Nephron progenitor cell (in vitro differentiated cells): ENCODE data around the gene ADGRG1.
A peak's percentile ranks its signal among the peaks of the same experiment; 100 is the strongest.

Experiments
- DNase-seq: peaks from one replicate; pipeline ENCODE4 v3.0.0; 2021
- H3K27ac Mint-ChIP-seq: 2 replicates; pipeline ENCODE4 v1.8.0; 2021; ENCODE audit warnings: mild to moderate bottlenecking, moderate library complexity, mixed read lengths
- H3K27me3 Mint-ChIP-seq: 2 replicates; pipeline ENCODE4 v1.8.0; 2021; ENCODE audit warnings: mild to moderate bottlenecking, low read depth, mixed read lengths; ENCODE audit not compliant: poor library complexity
- H3K36me3 Mint-ChIP-seq: 2 replicates; pipeline ENCODE4 v1.8.0; 2021; ENCODE audit warnings: low read depth, mixed read lengths
- H3K4me1 Mint-ChIP-seq: 2 replicates; pipeline ENCODE4 v1.8.0; 2021; ENCODE audit warnings: mixed read lengths
- H3K4me3 Mint-ChIP-seq: 2 replicates; pipeline ENCODE4 v1.8.0; 2021; ENCODE audit warnings: mild to moderate bottlenecking, moderate library complexity, mixed read lengths
- H3K9me3 Mint-ChIP-seq: 2 replicates; pipeline ENCODE4 v1.8.0; 2021; ENCODE audit warnings: mild to moderate bottlenecking, moderate library complexity, mixed read lengths
- CTCF ChIP-seq: fragments of 200-600 bp; sonication (generic); IDR thresholded peaks from 2 replicates; pipeline ENCODE4 v1.5.0; 2021; ENCODE audit warnings: antibody characterized with exemption

Gene ADGRG1

DNA sequence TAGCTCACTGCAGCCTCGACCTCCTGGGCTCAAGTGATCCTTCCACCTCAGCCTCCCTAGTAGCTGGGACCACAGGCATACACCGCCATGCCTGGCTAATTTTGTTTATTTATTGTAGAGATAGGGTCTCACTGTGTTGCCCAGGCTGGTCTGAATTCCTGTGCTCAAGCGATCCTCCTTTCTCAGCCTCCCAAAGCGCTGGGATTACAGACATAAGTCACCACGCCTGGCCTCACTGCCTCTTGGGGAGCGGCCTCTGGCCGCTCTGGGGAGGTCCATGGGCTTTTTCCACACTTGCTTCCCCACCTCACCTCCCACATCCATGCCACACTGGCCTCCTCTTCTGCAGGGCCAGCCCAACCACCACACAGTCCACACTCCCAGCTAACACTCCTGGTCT is 21.4 kb downstream of the ADGRG1 start:
- no peaks in the 10 kb centered on the region for H3K36me3 Mint-ChIP-seq
- peaks cover 33% of the 10 kb centered on the region for H3K4me1 Mint-ChIP-seq
- no peak overlapping the region for H3K27ac Mint-ChIP-seq
- DNase-seq: no peak
- no peaks in the 10 kb centered on the region for H3K9me3 Mint-ChIP-seq
- peaks cover 3% of the 10 kb centered on the region for H3K27me3 Mint-ChIP-seq
- TF ChIP-seq CTCF: no peak
- no peak overlapping the region for H3K4me3 Mint-ChIP-seq

DNA sequence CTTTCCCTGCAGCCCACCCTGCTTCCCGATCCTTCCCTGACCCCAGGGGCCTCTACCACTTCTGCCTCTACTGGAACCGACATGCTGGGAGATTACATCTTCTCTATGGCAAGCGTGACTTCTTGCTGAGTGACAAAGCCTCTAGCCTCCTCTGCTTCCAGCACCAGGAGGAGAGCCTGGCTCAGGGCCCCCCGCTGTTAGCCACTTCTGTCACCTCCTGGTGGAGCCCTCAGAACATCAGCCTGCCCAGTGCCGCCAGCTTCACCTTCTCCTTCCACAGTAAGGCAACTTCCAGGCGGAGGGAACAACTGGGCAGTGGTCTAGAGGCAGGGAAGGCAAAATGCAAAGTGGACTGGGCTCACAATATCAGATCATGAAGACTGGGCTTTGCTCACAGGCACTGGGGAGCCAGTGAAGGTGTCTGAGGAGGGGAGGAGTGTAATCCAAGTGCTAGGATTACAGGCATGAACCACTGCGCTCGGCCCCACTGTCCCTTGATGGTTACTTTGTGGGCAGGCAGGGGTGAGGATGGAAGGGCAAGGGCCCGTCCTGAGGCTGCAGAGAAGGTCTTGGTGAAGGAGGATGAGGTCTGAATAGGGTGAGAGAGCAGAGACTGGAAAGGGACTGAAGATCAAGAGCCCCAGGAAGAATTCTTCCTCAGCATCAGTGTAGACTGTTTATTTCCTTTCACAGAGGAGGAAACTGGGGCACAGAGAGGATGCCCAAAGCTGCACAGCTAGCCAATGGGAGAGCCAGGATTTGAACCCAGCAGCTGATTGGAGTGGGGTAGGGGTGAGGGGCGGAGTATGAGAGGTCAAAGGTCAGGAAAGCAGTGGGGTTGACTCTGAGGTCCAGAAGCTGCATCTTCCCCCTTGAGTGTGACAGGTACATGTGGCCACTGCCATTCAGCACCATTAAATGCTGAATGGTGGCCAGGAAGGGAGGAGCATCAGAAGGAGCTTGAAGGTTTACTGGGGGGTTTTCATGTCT is 23.2 kb downstream of the ADGRG1 start:
- Mint-ChIP-seq H3K4me3 (no peak overlapping the region), H3K36me3 (no peaks in the 10 kb centered on the region), H3K27ac (no peak overlapping the region), H3K27me3 (peaks cover 3% of the 10 kb centered on the region), H3K9me3 (no peaks in the 10 kb centered on the region), H3K4me1 (peaks cover 22% of the 10 kb centered on the region)
- DNase-seq: no peak
- no peak for TF ChIP-seq CTCF

DNA sequence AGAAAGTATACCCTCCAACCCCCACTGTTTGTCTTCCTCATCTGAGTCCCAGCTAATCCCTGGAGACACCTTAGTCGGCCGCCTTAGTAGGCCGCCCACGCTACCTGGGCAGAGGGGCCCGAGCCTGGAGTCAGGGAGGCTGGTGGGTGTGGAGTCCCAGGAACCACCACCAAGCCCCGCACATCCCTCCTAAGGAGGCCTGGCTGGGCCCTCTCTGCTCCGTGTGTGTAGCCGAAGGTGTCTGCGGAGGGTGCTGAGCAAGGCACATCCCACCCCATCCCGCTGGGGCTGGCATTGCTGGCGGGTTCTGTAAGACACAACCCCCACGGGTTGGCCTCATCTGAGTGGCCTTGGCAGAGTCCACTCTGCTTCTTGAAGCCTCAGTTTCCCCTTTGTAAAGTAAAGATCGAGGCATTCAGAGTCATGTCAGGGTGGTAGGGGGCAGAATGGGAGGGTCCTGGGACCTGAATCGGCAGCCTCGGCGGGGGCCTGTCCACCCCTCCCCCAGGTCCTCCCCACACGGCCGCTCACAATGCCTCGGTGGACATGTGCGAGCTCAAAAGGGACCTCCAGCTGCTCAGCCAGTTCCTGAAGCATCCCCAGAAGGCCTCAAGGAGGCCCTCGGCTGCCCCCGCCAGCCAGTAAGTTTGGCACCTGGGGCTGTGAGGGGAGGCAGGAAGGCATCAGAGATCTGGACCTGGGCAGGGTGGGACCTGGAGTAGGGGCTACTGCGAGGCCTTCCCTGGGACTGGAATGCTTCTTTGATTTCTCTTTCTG is 24.5 kb downstream of the ADGRG1 start:
- H3K4me3 Mint-ChIP-seq: no peak overlapping the region
- H3K27me3 Mint-ChIP-seq: peaks cover 5% of the 10 kb centered on the region
- peaks cover 22% of the 10 kb centered on the region for H3K4me1 Mint-ChIP-seq
- H3K9me3 Mint-ChIP-seq: no peaks in the 10 kb centered on the region
- no peak for DNase-seq
- H3K36me3 Mint-ChIP-seq: no peaks in the 10 kb centered on the region
- no peak overlapping the region for H3K27ac Mint-ChIP-seq
- TF ChIP-seq CTCF: no peak

GRCh38 chr16:57653936-57654335 is 25.5 kb downstream of the ADGRG1 start:
- Mint-ChIP-seq H3K4me1 (peaks cover 22% of the 10 kb centered on the region), H3K27ac (peak overlapping the region; percentile 61), H3K36me3 (no peaks in the 10 kb centered on the region), H3K4me3 (no peak overlapping the region), H3K27me3 (peaks cover 6% of the 10 kb centered on the region), H3K9me3 (no peaks in the 10 kb centered on the region)
- DNase-seq: no peak
- TF ChIP-seq CTCF: no peak

DNA sequence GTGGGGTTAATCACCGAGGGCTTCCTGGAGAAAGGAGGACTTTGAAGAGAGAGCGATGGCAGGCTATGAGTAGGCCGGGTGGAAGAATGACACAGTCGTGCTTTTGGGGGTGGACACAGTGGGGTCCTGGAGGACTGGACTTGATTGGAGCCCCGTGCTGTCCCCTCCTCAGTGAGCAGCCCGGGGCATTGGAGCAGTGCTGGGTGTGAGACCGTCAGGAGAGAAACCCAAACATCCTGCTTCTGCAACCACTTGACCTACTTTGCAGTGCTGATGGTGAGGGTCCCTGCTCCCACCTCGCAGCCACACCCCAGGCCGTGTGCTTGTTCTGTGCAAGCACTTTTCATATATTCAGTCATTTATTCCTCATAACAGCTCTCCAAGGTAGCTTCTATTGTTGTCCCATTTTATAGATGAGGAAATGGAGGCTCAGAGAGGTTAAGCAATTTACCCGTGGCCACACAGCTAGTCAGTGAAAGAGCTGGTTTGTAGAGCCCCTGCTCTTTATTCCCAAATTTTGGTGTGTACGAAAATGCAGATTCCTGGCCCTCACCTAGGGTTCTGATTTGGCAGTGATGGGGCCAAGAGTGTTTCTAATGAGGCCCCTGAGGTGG is 28.0 kb downstream of the ADGRG1 start:
- H3K27me3 Mint-ChIP-seq: peaks cover 7% of the 10 kb centered on the region
- peaks cover 25% of the 10 kb centered on the region for H3K4me1 Mint-ChIP-seq
- DNase-seq: no peak
- H3K27ac Mint-ChIP-seq: no peak overlapping the region
- no peak overlapping the region for H3K4me3 Mint-ChIP-seq
- no peaks in the 10 kb centered on the region for H3K36me3 Mint-ChIP-seq
- no peak for TF ChIP-seq CTCF
- H3K9me3 Mint-ChIP-seq: no peaks in the 10 kb centered on the region
